HFFc6 (cell line): ENCODE data around the gene ADCY4. TPM values are rescaled to one million over a fixed set of nuclear protein-coding genes. Genes with fewer than 3 reads are reported as not detected.
A peak's percentile ranks its signal among the peaks of the same experiment; 100 is the strongest.

Experiments
- DNase-seq: peaks from one replicate; pipeline ENCODE4 v3.0.0-alpha.2; 2018
- H3K27ac Mint-ChIP-seq: 2 replicates; pipeline ENCODE4 v1.8.0; 2020; ENCODE audit warnings: mild to moderate bottlenecking, mixed read lengths
- H3K27me3 Mint-ChIP-seq: 2 replicates; pipeline ENCODE4 v1.8.0; 2021; ENCODE audit warnings: mild to moderate bottlenecking, moderate library complexity, mixed read lengths; ENCODE audit not compliant: insufficient read depth
- H3K36me3 Mint-ChIP-seq: 2 replicates; pipeline ENCODE4 v1.8.0; 2021; ENCODE audit warnings: low read depth, mixed read lengths
- H3K4me1 Mint-ChIP-seq: 2 replicates; pipeline ENCODE4 v1.8.0; 2020; ENCODE audit warnings: low read depth, mixed read lengths
- H3K4me3 Mint-ChIP-seq: 2 replicates; pipeline ENCODE4 v1.8.0; 2020; ENCODE audit warnings: mild to moderate bottlenecking, moderate library complexity, mixed read lengths
- H3K9me3 Mint-ChIP-seq: 2 replicates; pipeline ENCODE4 v1.8.0; 2020; ENCODE audit warnings: mild to moderate bottlenecking, mixed read lengths
- total RNA-seq, 6 experiments: library from RNA; stranded (reverse); fragmentation: NEBNext Ultra II Directional; extraction: Animal tissue kit (Norgen Biotek cat#: 25700); gene quantifications; 2 replicates in 1 of 6; 3 replicates in 5 of 6; pipeline ENCODE4 v1.2.3, GENCODE V29; 2021
- TF ChIP-seq, protein P1 (sequence below): fragments of 200-600 bp; sonication (generic); IDR thresholded peaks from 2 replicates; pipeline ENCODE4 v1.5.0; 2021; ENCODE audit warnings: antibody characterized with exemption, mild to moderate bottlenecking

Gene ADCY4
- total RNA-seq, 6 experiments from 2014 or later = 0.25 to 0.41 (median 0.34) TPM; not detected in 3

- Mint-ChIP-seq H3K36me3 (peaks cover 6% of the 10 kb centered on the region), H3K27ac (no peak overlapping the region), H3K4me1 (peaks cover 30% of the 10 kb centered on the region), H3K9me3 (no peaks in the 10 kb centered on the region), H3K27me3 (peaks cover 12% of the 10 kb centered on the region), H3K4me3 (no peak overlapping the region)
- no peak for DNase-seq
- TF ChIP-seq, protein P1, sequence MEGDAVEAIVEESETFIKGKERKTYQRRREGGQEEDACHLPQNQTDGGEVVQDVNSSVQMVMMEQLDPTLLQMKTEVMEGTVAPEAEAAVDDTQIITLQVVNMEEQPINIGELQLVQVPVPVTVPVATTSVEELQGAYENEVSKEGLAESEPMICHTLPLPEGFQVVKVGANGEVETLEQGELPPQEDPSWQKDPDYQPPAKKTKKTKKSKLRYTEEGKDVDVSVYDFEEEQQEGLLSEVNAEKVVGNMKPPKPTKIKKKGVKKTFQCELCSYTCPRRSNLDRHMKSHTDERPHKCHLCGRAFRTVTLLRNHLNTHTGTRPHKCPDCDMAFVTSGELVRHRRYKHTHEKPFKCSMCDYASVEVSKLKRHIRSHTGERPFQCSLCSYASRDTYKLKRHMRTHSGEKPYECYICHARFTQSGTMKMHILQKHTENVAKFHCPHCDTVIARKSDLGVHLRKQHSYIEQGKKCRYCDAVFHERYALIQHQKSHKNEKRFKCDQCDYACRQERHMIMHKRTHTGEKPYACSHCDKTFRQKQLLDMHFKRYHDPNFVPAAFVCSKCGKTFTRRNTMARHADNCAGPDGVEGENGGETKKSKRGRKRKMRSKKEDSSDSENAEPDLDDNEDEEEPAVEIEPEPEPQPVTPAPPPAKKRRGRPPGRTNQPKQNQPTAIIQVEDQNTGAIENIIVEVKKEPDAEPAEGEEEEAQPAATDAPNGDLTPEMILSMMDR = no peak
These were observed 21.0 kb downstream of the ADCY4 start for GRCh38 chr14:24313913-24314312.

DNA sequence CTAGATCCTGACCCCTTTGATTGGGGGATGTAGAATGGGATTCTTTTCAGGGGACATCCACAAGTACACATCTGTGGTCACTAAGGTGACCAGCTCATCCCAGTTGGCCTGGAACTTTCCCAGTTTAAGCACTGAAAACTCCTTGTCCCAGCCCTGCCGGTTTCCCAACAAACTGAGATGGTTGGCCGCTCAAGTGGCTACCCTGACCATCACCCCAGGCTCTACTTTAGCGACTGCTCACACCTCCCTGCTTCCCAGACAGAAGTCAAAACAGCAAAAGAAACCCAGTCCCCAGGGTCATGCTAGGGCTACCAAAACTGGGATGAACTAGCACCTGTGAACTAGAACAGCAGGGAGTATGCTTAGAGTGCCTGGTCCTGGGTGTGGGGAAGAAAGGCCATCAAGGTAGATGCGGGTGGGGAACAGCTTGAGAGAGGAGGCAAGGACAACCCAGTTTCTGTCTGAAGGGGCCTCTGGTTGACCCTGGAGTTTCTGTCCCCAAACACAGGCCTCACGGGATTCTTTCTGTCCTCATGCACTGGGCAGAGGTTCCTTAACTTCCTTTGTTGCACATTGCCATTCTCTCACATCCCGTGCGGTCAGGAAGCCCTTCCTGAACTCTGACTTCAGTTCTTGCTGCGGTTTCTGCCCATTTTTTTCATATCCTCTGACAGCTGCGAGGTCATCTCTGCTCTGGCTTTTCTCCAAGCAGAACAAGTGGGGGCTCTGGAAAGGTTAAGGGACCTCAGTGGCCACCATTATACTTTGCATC is 21.9 kb downstream of the ADCY4 start:
- peaks cover 34% of the 10 kb centered on the region for H3K4me1 Mint-ChIP-seq
- TF ChIP-seq, protein P1 = no peak
- no peak for DNase-seq
- H3K27me3 Mint-ChIP-seq = peaks cover 10% of the 10 kb centered on the region
- H3K4me3 Mint-ChIP-seq = no peak overlapping the region
- H3K36me3 Mint-ChIP-seq = peaks cover 6% of the 10 kb centered on the region
- H3K9me3 Mint-ChIP-seq = no peaks in the 10 kb centered on the region
- H3K27ac Mint-ChIP-seq = no peak overlapping the region

GRCh38 chr14:24311837-24312615 is 22.8 kb downstream of the ADCY4 start:
- Mint-ChIP-seq H3K36me3 (peaks cover 6% of the 10 kb centered on the region), H3K9me3 (no peaks in the 10 kb centered on the region), H3K27ac (no peak overlapping the region), H3K4me1 (peaks cover 27% of the 10 kb centered on the region), H3K27me3 (peaks cover 10% of the 10 kb centered on the region), H3K4me3 (no peak overlapping the region)
- DNase-seq = peak; percentile 13
- TF ChIP-seq, protein P1 = 0 out of 2 replicates have a peak, but pooled peaks have one; percentile 9

GRCh38 chr14:24310646-24311604 is 23.9 kb downstream of the ADCY4 start, which contains the start of gene LTB4R:
TSS of gene LTB4R (plus strand) at chr14:24311502. CDS start at chr14:24315652, 4,150 bp downstream.
- TF ChIP-seq, protein P1 = peak; percentile 72
- no peak within 1 kb of the TSS for H3K4me3 Mint-ChIP-seq
- 0 out of 2 replicates have a peak within 1 kb of the TSS, but pooled peaks have one; percentile 43 for H3K27ac Mint-ChIP-seq
- H3K27me3 Mint-ChIP-seq = peaks cover 10% of the 10 kb centered on the region
- H3K36me3 Mint-ChIP-seq = peaks cover 8% of the 10 kb centered on the region
- H3K9me3 Mint-ChIP-seq = no peaks in the 10 kb centered on the region
- DNase-seq = peak; percentile 68
- peaks cover 23% of the 10 kb centered on the region for H3K4me1 Mint-ChIP-seq

DNA sequence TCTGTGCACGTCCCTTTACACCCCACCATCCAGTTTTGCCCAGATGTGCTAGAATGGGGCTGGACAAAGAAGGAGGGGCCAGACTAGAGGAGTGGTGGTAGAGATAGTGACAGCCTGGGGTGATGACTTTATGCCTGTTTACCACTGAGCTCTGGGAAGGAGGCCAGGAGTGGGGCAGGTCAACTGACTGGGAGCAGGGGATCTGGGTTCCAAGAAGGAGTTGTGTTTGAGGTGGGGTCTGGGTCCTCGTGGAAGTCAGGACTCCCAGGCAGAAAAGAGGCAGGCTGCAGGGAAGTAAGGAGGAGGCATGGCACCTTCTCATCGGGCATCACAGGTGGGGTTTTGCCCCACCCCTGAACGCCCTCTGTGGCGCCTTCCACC is 24.6 kb downstream of the ADCY4 start:
- Mint-ChIP-seq H3K27ac (0 out of 2 replicates have a peak overlapping the region, but pooled peaks have one; percentile 43), H3K27me3 (peaks cover 6% of the 10 kb centered on the region), H3K4me3 (no peak overlapping the region), H3K36me3 (peaks cover 15% of the 10 kb centered on the region), H3K9me3 (no peaks in the 10 kb centered on the region), H3K4me1 (peaks cover 23% of the 10 kb centered on the region)
- TF ChIP-seq, protein P1 = no peak
- no peak for DNase-seq
